Dermis blood vessel endothelial cell (primary cell): ENCODE data around the gene SLC38A9. TPM values are rescaled to one million over a fixed set of nuclear protein-coding genes. Genes with fewer than 3 reads are reported as not detected.
"Not testable (repeated sequence)": the region's sequence is repeated elsewhere in the genome, so short reads cannot be mapped to it uniquely, and the experiment has no call there.

Experiments used
- DNase-seq: peaks from one replicate; pipeline ENCODE4 v3.0.0; 2010
- total RNA-seq: library from RNA; depleted of rRNA; stranded (reverse); fragments of >200 nt; gene quantifications from 2 replicates; pipeline ENCODE4 v1.2.3, GENCODE V29; 2014

The SLC38A9 gene
- total RNA-seq, 1 donor from 2014 or later = 50.9 TPM

GRCh38 chr5:55608595-55609349 lies 103.4 kb downstream of the SLC38A9 start:
- no peak for DNase-seq

DNA sequence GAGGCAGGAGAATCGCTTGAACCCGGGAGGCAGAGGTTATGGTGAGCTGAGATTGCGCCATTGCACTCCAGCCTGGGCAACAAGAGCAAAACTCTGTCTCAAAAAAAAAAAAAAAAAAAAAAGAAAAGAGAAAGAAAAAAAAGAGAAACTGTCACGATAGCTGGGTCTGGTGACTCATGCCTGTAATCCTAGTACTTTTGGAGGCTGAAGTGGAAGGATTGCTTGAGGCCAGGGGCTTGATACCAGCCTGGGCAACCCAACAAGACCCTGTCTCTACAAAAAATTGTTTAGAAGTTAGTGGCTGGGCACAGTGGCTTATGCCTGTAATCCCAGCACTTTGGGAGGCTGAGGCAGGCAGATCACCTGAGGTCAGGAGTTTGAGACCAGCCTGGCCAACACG lies 104.8 kb downstream of the SLC38A9 start:
- not testable (repeated sequence) for DNase-seq

- no peak for DNase-seq
These were observed 107.5 kb downstream of the SLC38A9 start for GRCh38 chr5:55604611-55605067.

- DNase-seq = no peak
These were observed 108.2 kb downstream of the SLC38A9 start for GRCh38 chr5:55603922-55604321.

GRCh38 chr5:55601628-55602027 lies 110.5 kb downstream of the SLC38A9 start:
- no peak for DNase-seq

- DNase-seq = peak; percentile 77
These were observed 110.9 kb downstream of the SLC38A9 start for GRCh38 chr5:55601204-55601618.

DNA sequence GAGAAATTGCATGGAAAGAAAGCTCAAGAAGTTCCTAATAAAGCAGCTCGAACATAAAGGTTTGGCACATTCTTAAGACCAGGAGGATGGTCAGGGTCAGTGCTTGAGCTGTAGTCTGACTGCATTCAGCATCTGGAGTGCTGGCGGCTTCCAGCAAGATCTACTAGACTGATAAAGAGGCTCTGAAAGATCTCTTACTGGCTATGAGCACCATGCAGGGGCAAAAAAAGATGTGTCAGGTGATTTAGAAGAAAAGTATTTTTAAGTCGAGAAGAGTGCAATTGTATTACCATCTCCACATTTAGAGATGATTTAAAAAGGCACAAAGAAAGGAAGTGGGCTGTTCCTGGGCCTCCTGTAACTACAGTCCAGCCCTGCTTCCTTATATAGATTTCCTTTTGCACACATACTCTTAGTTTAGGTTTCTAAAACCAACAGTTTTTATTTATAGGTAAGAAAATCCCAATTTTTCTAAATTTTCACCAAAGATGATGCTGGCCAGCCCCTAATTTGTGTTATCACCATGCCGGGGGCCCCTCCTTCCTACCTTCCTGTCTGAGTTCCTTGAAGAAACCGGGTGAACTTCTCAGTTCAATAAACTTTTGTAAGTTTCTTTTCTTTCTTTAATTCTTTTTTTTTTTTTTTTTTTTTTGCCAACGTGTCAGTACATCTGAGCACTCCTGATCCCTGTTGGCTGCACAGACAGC lies 111.5 kb downstream of the SLC38A9 start:
- peak; percentile 67 for DNase-seq

- no peak for DNase-seq
These were observed 112.0 kb downstream of the SLC38A9 start for GRCh38 chr5:55600086-55600485.

GRCh38 chr5:55599148-55600050 lies 112.7 kb downstream of the SLC38A9 start:
- DNase-seq = peak; percentile 82

DNA sequence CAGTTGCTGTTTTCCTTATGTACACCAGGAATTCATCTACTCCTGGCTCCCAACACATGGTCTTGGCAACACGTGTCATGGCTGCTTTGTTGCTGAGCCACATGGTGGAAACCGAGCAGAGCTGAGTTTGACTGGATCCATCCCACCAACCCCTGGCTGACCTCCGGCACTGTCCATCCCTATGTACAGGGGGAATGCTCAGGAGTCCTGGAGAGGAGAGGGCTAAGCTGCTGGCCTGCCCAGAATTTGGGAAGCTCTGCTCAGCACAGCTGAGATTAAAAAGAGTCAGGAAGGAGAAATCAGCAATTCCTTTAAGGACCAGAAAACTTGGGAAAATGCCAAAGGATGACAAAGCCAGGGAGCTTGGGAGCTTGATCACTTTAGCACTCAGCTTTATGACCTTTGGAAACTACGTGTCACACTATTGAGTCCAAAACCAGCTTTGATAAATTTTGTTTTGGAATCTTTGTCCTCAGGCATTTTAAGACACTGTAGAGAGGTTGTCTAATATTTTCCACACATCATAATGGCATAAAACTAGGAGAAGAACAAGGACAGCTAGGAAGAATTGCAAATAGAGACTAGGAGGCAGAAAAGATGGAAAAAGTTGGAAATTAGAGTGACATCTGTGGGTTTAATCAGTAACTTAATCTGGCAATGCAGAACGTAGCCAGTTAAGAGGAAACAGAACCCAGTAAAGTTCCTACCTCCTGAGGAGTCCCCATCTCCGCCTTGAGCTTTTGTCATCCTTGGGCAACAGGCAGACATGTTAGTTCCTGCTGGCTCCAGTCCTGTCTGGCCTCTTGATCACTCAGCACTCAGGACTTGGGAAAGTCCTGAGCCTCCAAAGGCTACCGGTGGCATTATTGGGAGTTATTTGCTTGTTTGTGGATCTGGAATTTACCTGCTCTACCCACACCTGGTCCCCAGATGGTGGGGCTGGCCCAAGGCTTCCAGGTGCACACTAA lies 114.8 kb downstream of the SLC38A9 start:
- DNase-seq = peak; percentile 78

DNA sequence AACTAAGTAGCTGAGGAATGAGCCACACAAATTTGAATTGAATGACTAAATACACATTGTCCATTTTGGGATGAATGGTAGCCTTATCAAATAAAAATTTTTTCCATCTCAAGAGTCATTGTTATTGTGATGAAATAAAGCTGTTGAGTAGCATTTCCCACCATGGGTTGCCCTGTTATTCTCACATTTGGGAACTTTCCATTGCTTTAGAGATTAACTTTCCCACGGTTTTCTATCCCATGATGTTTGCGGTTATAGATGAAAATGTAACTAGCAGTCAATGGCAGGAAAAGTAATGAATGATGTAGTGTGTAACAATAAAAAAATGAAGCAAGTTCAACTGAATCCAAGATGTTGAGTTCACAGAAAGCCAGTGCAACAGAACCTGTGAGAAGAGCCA lies 117.5 kb downstream of the SLC38A9 start:
- peak; percentile 16 for DNase-seq

DNA sequence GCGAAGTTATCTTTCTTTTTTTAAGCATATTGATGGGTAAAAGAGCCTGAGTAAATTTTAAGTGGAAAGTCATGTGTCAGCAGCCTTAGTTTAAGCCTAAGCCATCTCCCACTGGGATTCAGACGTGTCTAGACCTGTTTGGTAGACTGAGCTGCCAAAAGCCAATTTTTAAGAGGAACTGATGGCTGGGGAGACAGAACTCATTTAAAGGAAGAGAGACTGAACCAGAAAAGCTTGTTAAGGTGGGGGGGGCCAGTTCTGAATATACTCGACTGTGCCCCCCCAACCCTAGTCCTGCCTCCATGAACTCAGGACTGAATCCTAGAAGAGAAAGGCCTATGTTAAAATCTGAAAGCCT lies 119.0 kb downstream of the SLC38A9 start:
- no peak for DNase-seq

GRCh38 chr5:55592388-55593114 lies 119.6 kb downstream of the SLC38A9 start:
- DNase-seq = no peak

GRCh38 chr5:55591686-55592085 lies 120.4 kb downstream of the SLC38A9 start:
- DNase-seq = no peak

- no peak for DNase-seq
These were observed 126.9 kb downstream of the SLC38A9 start for GRCh38 chr5:55585206-55585610.

DNA sequence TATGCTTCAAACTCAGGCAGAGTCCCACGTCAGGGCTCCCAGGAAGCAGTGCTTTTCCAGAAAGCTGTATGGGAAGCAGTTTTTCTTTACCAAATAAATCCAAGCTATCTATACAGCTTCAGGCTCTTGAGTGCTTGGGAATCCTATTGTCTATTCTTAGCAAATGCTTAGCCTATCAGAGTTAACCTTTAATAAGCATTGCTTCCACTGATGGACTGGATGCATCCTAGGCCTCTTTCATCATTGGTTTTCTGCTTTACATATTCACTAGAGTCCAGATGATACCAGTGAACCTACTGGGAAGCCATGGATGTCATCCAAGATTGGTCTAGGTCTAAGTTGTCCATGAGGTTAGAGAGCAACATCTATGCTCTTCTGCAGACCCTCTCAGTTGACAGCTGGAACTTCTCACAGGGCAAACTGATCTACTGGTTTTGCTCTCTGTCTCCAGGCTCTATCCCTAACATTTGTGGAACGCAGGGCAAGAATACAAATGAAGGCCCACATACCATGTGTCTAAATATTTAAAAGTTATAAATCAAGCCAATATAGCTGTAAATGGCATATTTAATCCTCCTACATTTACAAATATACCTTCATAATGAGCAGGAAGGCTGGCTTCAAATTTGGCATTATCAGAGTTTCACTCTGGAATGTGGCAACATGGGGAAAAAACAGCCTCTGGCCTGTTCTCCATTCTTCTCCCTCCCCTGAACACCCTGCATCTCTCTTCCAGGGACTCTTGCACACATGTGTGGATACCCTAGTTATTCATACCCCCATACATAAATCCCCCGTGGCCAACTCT lies 127.5 kb downstream of the SLC38A9 start:
- no peak for DNase-seq

DNA sequence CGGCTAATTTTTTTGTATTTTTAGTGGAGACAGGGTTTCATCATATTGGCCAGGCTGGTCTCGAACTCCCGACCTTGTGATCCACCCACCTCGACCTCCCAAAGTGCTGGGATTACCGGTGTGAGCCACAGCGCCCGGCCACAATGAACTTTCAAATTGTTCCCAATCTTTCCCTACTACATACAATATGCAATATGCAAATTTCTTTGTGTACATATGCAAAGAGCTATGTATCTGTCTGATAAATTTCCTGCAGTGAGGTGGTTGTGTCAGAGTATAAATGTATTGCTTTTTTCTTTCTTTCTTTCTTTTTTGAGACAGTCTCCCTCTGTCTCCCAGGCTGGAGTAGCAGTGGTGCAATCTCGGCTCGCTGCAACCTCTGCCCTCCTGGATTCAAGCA lies 128.5 kb downstream of the SLC38A9 start:
- no peak for DNase-seq

GRCh38 chr5:55582256-55582655 lies 129.9 kb downstream of the SLC38A9 start:
- peak; percentile 48 for DNase-seq

DNA sequence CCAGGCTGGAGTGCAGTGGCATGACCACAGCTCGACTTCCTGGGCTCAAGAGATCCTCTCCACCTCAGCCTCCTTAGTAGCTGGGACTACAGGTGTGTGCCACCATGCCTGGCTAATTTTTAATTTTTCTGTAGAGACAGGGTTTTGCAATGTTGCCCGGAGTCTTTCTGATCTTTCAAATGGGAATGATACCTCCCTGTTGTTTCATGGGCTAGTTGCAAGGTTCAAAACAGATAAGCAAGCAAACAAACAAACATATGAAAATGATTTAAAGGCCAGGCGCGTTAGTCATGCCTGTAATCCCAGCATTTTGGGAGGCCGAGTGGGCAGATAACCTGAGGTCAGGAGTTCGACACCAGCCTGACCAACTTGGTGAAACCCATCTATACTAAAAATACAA lies 132.1 kb downstream of the SLC38A9 start:
- DNase-seq = no peak

DNA sequence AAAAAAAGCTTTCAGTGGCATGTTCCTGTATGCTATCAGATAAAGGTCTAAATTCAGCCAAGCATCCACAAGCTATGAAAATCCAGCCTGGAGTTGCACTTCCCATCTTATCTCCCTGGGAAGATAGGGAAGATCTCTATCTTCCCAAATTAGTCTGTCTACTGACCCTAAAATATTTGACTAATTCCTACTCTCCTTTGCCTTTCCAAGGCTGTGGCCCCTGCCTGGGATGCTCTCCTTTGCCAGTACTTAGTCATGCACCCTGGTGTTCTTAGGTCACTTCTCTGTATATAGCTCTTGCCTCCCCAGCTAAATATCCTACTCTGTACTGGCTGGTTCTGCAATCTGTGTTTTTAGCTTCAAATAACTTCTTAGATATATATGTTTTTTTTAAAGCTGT lies 133.4 kb downstream of the SLC38A9 start:
- no peak for DNase-seq
